Measurements from ENCODE around the gene XPR1.

Gene XPR1

DNA sequence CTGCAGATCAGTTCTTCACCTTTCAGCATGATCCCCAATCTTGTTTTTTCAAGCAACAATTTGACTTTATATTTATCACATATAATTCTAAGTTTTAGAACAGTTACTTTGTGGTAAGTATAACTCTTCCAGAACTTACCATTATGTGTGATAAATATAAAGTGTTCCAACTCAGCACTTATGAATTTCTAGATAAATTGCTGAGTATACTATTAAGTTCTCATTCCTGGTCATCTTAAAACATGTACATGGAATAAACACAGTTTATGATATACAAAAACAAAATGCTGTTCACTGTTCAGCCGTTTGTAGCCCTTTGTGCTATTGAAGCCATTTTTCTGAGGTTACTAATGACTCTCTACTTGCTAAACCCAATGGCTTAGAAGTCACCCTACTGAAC is 5.1 kb upstream of the XPR1 start:
- no peaks in the 10 kb centered on the region for H3K27me3 ChIP-seq (ENCODE audit: control insufficient read depth, insufficient read depth, low read length)
- no peak overlapping the region for H2AFZ ChIP-seq
- no peaks in the 10 kb centered on the region for H3K79me2 ChIP-seq
- no peak overlapping the region for H3K4me3 ChIP-seq (ENCODE audit: low read depth, low read length)
- no peaks in the 10 kb centered on the region for H3K9me3 ChIP-seq (ENCODE audit: control insufficient read depth, low read length)
- TF ChIP-seq, protein P1, sequence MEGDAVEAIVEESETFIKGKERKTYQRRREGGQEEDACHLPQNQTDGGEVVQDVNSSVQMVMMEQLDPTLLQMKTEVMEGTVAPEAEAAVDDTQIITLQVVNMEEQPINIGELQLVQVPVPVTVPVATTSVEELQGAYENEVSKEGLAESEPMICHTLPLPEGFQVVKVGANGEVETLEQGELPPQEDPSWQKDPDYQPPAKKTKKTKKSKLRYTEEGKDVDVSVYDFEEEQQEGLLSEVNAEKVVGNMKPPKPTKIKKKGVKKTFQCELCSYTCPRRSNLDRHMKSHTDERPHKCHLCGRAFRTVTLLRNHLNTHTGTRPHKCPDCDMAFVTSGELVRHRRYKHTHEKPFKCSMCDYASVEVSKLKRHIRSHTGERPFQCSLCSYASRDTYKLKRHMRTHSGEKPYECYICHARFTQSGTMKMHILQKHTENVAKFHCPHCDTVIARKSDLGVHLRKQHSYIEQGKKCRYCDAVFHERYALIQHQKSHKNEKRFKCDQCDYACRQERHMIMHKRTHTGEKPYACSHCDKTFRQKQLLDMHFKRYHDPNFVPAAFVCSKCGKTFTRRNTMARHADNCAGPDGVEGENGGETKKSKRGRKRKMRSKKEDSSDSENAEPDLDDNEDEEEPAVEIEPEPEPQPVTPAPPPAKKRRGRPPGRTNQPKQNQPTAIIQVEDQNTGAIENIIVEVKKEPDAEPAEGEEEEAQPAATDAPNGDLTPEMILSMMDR (IDR thresholded peaks at IDR 0.05), result no peak
- H3K4me2 ChIP-seq (ENCODE audit: low read length), result no peak overlapping the region
- no peak overlapping the region for H3K9ac ChIP-seq
- H3K36me3 ChIP-seq (ENCODE audit: control insufficient read depth, insufficient read depth, low read length), result no peaks in the 10 kb centered on the region
- no peak overlapping the region for H3K27ac ChIP-seq
- H3K4me1 ChIP-seq, result peaks cover 2% of the 10 kb centered on the region

DNA sequence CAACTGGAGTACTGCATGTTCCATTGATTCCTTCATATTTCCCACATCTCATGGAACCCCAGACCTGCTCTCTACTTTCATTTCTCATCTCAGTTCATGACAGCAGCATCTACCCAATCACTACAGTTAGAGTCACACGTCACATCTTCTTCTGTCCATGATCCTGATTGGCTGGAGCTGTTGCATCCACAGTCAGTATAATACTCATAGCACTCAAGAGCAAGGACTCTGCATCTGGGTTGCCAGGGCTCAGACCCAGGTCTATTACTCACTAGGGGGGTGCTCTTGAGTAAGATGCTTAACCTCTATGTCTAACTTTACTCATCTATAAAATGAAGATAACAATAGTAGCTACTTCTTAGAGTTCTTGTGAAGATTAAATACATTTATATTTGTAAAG is 4.4 kb upstream of the XPR1 start:
- Histone ChIP-seq H3K36me3 (ENCODE audit: control insufficient read depth, insufficient read depth, low read length) (no peaks in the 10 kb centered on the region), H3K79me2 (no peaks in the 10 kb centered on the region), H3K4me2 (ENCODE audit: low read length) (no peak overlapping the region), H3K9me3 (ENCODE audit: control insufficient read depth, low read length) (no peaks in the 10 kb centered on the region), H3K4me3 (ENCODE audit: low read depth, low read length) (no peak overlapping the region), H3K9ac (no peak overlapping the region), H3K27ac (no peak overlapping the region), H3K4me1 (peaks cover 2% of the 10 kb centered on the region), H2AFZ (no peak overlapping the region), H3K27me3 (ENCODE audit: control insufficient read depth, insufficient read depth, low read length) (no peaks in the 10 kb centered on the region)
- TF ChIP-seq, protein P1 (IDR thresholded peaks at IDR 0.05), result no peak

DNA sequence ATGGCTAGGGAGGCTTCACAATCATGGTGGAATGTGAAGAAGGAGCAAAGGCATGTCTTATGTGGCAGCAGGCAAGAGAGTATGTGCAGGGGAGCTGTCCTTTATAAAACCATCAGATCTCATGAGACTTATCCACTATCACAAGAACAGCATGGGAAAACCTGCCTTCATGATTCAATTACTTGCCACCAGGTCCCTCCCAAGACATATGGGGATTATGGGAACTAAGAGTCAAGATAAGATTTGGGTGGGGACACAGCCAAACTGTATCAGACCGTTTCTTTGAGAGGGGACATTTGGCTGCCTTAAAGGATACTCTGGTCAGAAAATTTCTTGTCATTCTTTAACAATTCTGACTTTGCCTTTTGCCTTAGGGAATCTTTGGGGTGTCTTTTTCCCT is 3.2 kb upstream of the XPR1 start:
- H3K9me3 ChIP-seq (ENCODE audit: control insufficient read depth, low read length), result no peaks in the 10 kb centered on the region
- H3K79me2 ChIP-seq, result no peaks in the 10 kb centered on the region
- no peaks in the 10 kb centered on the region for H3K36me3 ChIP-seq (ENCODE audit: control insufficient read depth, insufficient read depth, low read length)
- no peaks in the 10 kb centered on the region for H3K27me3 ChIP-seq (ENCODE audit: control insufficient read depth, insufficient read depth, low read length)
- no peak overlapping the region for H3K27ac ChIP-seq
- no peak overlapping the region for H3K4me3 ChIP-seq (ENCODE audit: low read depth, low read length)
- no peak overlapping the region for H3K9ac ChIP-seq
- no peak overlapping the region for H3K4me2 ChIP-seq (ENCODE audit: low read length)
- H3K4me1 ChIP-seq, result peaks cover 2% of the 10 kb centered on the region
- no peak overlapping the region for H2AFZ ChIP-seq
- TF ChIP-seq, protein P1 (IDR thresholded peaks at IDR 0.05), result no peak

DNA sequence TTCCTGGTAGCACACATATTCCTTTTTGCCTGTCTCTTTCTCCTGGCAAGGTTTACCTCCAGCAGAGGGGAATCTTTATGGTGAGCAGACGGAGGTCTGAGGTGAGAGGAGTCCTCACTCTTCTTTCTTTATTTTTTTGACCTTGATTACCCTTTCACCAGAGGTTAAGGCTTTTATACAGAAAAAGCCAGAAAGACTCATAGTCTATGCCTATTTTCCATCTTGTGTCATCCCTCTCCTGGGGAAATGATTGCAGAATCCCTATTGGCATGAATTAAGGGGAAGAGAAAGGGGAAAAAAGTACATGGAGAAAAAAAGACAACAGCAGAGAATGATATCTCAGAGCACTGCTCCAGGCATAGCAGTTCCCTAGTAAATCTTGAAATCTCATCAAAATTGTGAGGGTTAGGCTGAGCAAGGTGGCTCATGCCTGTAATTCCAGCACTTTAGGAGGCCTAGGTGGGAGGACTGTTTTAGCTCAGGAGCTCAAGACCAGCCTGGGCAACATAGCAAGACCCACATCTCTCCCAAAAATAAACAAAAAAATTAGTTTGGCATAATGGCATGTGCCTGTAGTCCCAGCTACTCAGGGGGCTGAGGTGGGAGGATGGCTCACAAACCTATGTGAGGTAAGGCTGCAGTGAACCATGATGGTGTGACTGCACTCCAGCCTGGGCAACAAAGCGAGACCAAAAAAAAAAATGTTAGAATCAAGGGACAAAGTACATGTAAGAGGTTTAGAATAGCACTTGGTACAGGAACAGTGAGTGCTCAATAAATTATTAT is 1.2 kb upstream of the XPR1 start:
- H2AFZ ChIP-seq, result peak overlapping the region; percentile 42
- TF ChIP-seq, protein P1 (IDR thresholded peaks at IDR 0.05), result no peak
- H3K9ac ChIP-seq, result no peak overlapping the region
- H3K79me2 ChIP-seq, result peaks cover 2% of the 10 kb centered on the region
- H3K4me1 ChIP-seq, result peaks cover 2% of the 10 kb centered on the region
- no peak overlapping the region for H3K27ac ChIP-seq
- H3K9me3 ChIP-seq (ENCODE audit: control insufficient read depth, low read length), result no peaks in the 10 kb centered on the region
- no peaks in the 10 kb centered on the region for H3K27me3 ChIP-seq (ENCODE audit: control insufficient read depth, insufficient read depth, low read length)
- no peak overlapping the region for H3K4me3 ChIP-seq (ENCODE audit: low read depth, low read length)
- no peak overlapping the region for H3K4me2 ChIP-seq (ENCODE audit: low read length)
- no peaks in the 10 kb centered on the region for H3K36me3 ChIP-seq (ENCODE audit: control insufficient read depth, insufficient read depth, low read length)
